ENCODE measurements around the gene OPA3.

GRCh38 chr19:45584332-45585157 lies at the start of gene OPA3:
- TF ChIP-seq CTCF (IDR thresholded peaks at IDR 0.05; ENCODE audit: poor library complexity, severe bottlenecking) (peak; percentile 25), EZH2 (IDR thresholded peaks at IDR 0.05; ENCODE audit: borderline replicate concordance, insufficient read depth, low read length, poor library complexity, severe bottlenecking) (no peak), EP300 (conservative IDR thresholded peaks at IDR 0.05; ENCODE audit: poor library complexity, severe bottlenecking) (peak; percentile 72), SMC3 (conservative IDR thresholded peaks at IDR 0.05; ENCODE audit: poor library complexity) (peak; percentile 38), MXI1 (conservative IDR thresholded peaks at IDR 0.05; ENCODE audit: poor library complexity, severe bottlenecking) (peak; percentile 85), TAF1 (IDR thresholded peaks at IDR 0.05; ENCODE audit: low read depth) (peak; percentile 90), POLR2AphosphoS5 (IDR thresholded peaks at IDR 0.05) (peak; percentile 87), RAD21 (conservative IDR thresholded peaks at IDR 0.05) (no peak)

Measured in neural cell (in vitro differentiated cells).